Hepatocyte (in vitro differentiated cells): ENCODE results near the gene CLIC3. TPM values are rescaled to one million over a fixed set of nuclear protein-coding genes. Genes with fewer than 3 reads are reported as not detected.
"Not testable (repeated sequence)": the region's sequence is repeated elsewhere in the genome, so short reads cannot be mapped to it uniquely, and the experiment has no call there.

Source experiments
- DNase-seq: peaks from one replicate; pipeline ENCODE4 v3.0.0-alpha.2; 2016; ENCODE audit warnings: low spot score
- H2AFZ ChIP-seq: fragments of 200-600 bp; sonication (generic); 2 replicates; pipeline ENCODE4 v1.6.0; 2016; ENCODE audit warnings: antibody characterized with exemption, mild to moderate bottlenecking
- H3K27ac ChIP-seq: fragments of 200-600 bp; sonication (generic); 2 replicates; pipeline ENCODE4 v1.5.1; 2016; ENCODE audit warnings: mild to moderate bottlenecking
- H3K27me3 ChIP-seq: fragments of 200-600 bp; sonication (generic); 2 replicates; pipeline ENCODE4 v1.6.1; 2016
- H3K36me3 ChIP-seq: fragments of 200-600 bp; sonication (generic); replicated peaks from 2 replicates; pipeline ENCODE4 v1.5.1; 2016; ENCODE audit warnings: low read depth; ENCODE audit not compliant: insufficient read depth
- H3K4me1 ChIP-seq: fragments of 200-600 bp; sonication (generic); 2 replicates; pipeline ENCODE4 v1.5.1; 2016; ENCODE audit warnings: mild to moderate bottlenecking, moderate library complexity; ENCODE audit not compliant: insufficient read depth
- H3K4me2 ChIP-seq: fragments of 200-600 bp; sonication (generic); 2 replicates; pipeline ENCODE4 v1.6.0; 2016
- H3K4me3 ChIP-seq: fragments of 200-600 bp; sonication (generic); 2 replicates; pipeline ENCODE4 v1.5.1; 2016; ENCODE audit warnings: mild to moderate bottlenecking
- H3K79me2 ChIP-seq: fragments of 200-600 bp; sonication (generic); 2 replicates; pipeline ENCODE4 v1.6.0; 2017; ENCODE audit warnings: mild to moderate bottlenecking
- H3K9me2 ChIP-seq: fragments of 200-600 bp; sonication (generic); replicated peaks from 2 replicates; pipeline ENCODE4 v1.6.0; 2017; ENCODE audit warnings: mild to moderate bottlenecking; ENCODE audit not compliant: insufficient read depth
- H3K9me3 ChIP-seq: fragments of 200-600 bp; sonication (generic); 2 replicates; pipeline ENCODE4 v1.5.1; 2016; ENCODE audit warnings: low read depth, mild to moderate bottlenecking
- H4K20me1 ChIP-seq: fragments of 200-600 bp; sonication (generic); 2 replicates; pipeline ENCODE4 v1.6.0; 2016; ENCODE audit warnings: mild to moderate bottlenecking; ENCODE audit not compliant: insufficient read depth, poor library complexity, severe bottlenecking
- CTCF ChIP-seq: fragments of 200-600 bp; sonication (generic); IDR thresholded peaks from 2 replicates; pipeline ENCODE4 v1.5.1; 2016; ENCODE audit warnings: antibody characterized with exemption, mild to moderate bottlenecking; ENCODE audit not compliant: poor library complexity
- EZH2 ChIP-seq: fragments of 200-600 bp; sonication (generic); IDR thresholded peaks from 2 replicates; pipeline ENCODE4 v1.6.1; 2016; ENCODE audit warnings: antibody characterized with exemption, mild to moderate bottlenecking, borderline replicate concordance
- EZH2phosphoT487 ChIP-seq: fragments of 200-600 bp; sonication (generic); IDR thresholded peaks from one replicate; pipeline ENCODE4 v1.6.1; 2018; ENCODE audit warnings: antibody characterized with exemption, mild to moderate bottlenecking, low read depth, moderate library complexity; ENCODE audit not compliant: unreplicated experiment, severe bottlenecking
- WGBS: methylation state at CpG from one replicate; pipeline ENCODE4 v1.1.6; 2016; ENCODE audit warnings: low lambda C conversion rate; ENCODE audit errors: missing lambda C conversion rate; 5-methylcytosine and 5-hydroxymethylcytosine counted together
- polyA plus RNA-seq: library from polyadenylated mRNA; unstranded; fragments of >200 nt; fragmentation: Nextera tagmentation; extraction: Ambion mirVana; gene quantifications from 2 replicates; pipeline ENCODE4 v1.2.1, GENCODE V29; 2016
- total RNA-seq: library from RNA; depleted of rRNA; stranded (reverse); fragments of >200 nt; gene quantifications from 2 replicates; pipeline ENCODE4 v1.2.3, GENCODE V29; 2014

The CLIC3 gene
- total and polyA plus RNA-seq, 2 experiments from 2014 or later, result 6.6 to 45.0 TPM

- Histone ChIP-seq H3K27ac (no peak overlapping the region), H3K4me2 (no peak overlapping the region), H3K79me2 (no peaks in the 10 kb centered on the region), H3K27me3 (no peaks in the 10 kb centered on the region), H3K4me1 (no peaks in the 10 kb centered on the region), H3K9me2 (no peaks in the 10 kb centered on the region), H2AFZ (no peak overlapping the region), H3K4me3 (no peak overlapping the region), H4K20me1 (no peaks in the 10 kb centered on the region), H3K36me3 (no peaks in the 10 kb centered on the region), H3K9me3 (no peaks in the 10 kb centered on the region)
- 47% methylated on average over 24 of the region's 24 CpGs for WGBS
- DNase-seq, result peak; percentile 91
- TF ChIP-seq EZH2phosphoT487 (no peak), CTCF (peak; percentile 88), EZH2 (no peak)
Measured at GRCh38 chr9:137034709-137035506, 38.5 kb upstream of the CLIC3 start.

- no peak overlapping the region for H2AFZ ChIP-seq
- no peak for DNase-seq
- H3K27ac ChIP-seq, result no peak overlapping the region
- H3K9me3 ChIP-seq, result no peaks in the 10 kb centered on the region
- H3K36me3 ChIP-seq, result no peaks in the 10 kb centered on the region
- H3K4me3 ChIP-seq, result no peak overlapping the region
- H3K27me3 ChIP-seq, result no peaks in the 10 kb centered on the region
- 83% methylated on average over 12 of the region's 15 CpGs for WGBS
- no peaks in the 10 kb centered on the region for H4K20me1 ChIP-seq
- no peaks in the 10 kb centered on the region for H3K9me2 ChIP-seq
- TF ChIP-seq CTCF, result no peak
- no peak for TF ChIP-seq EZH2
- no peak for TF ChIP-seq EZH2phosphoT487
- H3K4me1 ChIP-seq, result peaks cover 6% of the 10 kb centered on the region
- no peaks in the 10 kb centered on the region for H3K79me2 ChIP-seq
- no peak overlapping the region for H3K4me2 ChIP-seq
Measured at GRCh38 chr9:137034039-137034708, 37.8 kb upstream of the CLIC3 start.

GRCh38 chr9:137033481-137033880 is 37.1 kb upstream of the CLIC3 start:
- not testable (repeated sequence) for H3K9me3 ChIP-seq, H3K79me2 ChIP-seq, H3K27me3 ChIP-seq, H3K27ac ChIP-seq, H4K20me1 ChIP-seq, H3K4me2 ChIP-seq, H2AFZ ChIP-seq, H3K36me3 ChIP-seq, H3K4me3 ChIP-seq, H3K9me2 ChIP-seq, DNase-seq
- H3K4me1 ChIP-seq, result peaks cover 12% of the 10 kb centered on the region
- WGBS, result 92% methylated on average over 5 of the region's 5 CpGs

- no peak overlapping the region for H3K4me3 ChIP-seq
Measured at GRCh38 chr9:137032858-137033257, 36.5 kb upstream of the CLIC3 start.

More at GRCh38 chr9:137032858-137033257, 36.5 kb upstream of the CLIC3 start:
- Histone ChIP-seq H3K36me3 (no peaks in the 10 kb centered on the region), H4K20me1 (no peaks in the 10 kb centered on the region), H3K9me3 (no peaks in the 10 kb centered on the region), H3K4me1 (peaks cover 14% of the 10 kb centered on the region), H3K27ac (no peak overlapping the region), H3K27me3 (no peaks in the 10 kb centered on the region), H3K9me2 (no peaks in the 10 kb centered on the region), H3K4me2 (no peak overlapping the region), H3K79me2 (no peaks in the 10 kb centered on the region), H2AFZ (no peak overlapping the region)
- no peak for DNase-seq
- no peak for TF ChIP-seq CTCF
- no peak for TF ChIP-seq EZH2
- no peak for TF ChIP-seq EZH2phosphoT487
- 90% methylated on average over 10 of the region's 10 CpGs for whole genome bisulfite sequencing
